Left lung (tissue), 10 donors: ENCODE measurements around the gene RAB20. TPM values are rescaled to one million over a fixed set of nuclear protein-coding genes. Genes with fewer than 3 reads are reported as not detected.

Source experiments
- ATAC-seq: fragments of 200-7000 bp; cut with Tn5 transposase; one replicate; pipeline ENCODE4 v1.9.1; 2020; ENCODE audit warnings: moderate library complexity
- DNase-seq, 4 donors: peaks; one replicate each; pipeline ENCODE4 v3.0.0-alpha.2; 2013 to 2020
- H3K27ac ChIP-seq, 2 donors: fragments of 200-600 bp; sonication (generic) in 1 of 2; one replicate each; pipeline versions ENCODE4 v1.5.0 to v1.8.0; 2020 to 2021
- H3K27me3 ChIP-seq, 2 donors: fragments of 200-600 bp; sonication (generic) in 1 of 2; one replicate each; pipeline versions ENCODE4 v1.5.0 to v1.8.0; 2020 to 2021
- H3K36me3 ChIP-seq, 2 donors: fragments of 200-600 bp; sonication (generic) in 1 of 2; one replicate each; pipeline versions ENCODE4 v1.5.0 to v1.8.0; 2020 to 2021
- H3K4me1 ChIP-seq, 2 donors: fragments of 200-600 bp; one replicate each; pipeline ENCODE4 v1.8.0; 2021
- H3K4me3 ChIP-seq, 2 donors: fragments of 200-600 bp; sonication (generic) in 1 of 2; one replicate each; pipeline versions ENCODE4 v1.5.0 to v1.8.0; 2020 to 2021; ENCODE audit warnings: mild to moderate bottlenecking in 1 of 2
- H3K9me3 ChIP-seq, 2 donors: fragments of 200-600 bp; sonication (generic) in 1 of 2; one replicate each; pipeline versions ENCODE4 v1.5.0 to v1.8.0; 2020 to 2021
- CTCF ChIP-seq, 2 donors: fragments of 200-600 bp; sonication (generic) in 1 of 2; IDR thresholded peaks; one replicate each; pipeline versions ENCODE4 v1.5.0 to v1.8.0; 2021; ENCODE audit warnings: antibody characterized with exemption in 2 of 2
- intact Hi-C, 2 donors: fragments of 100-400 bp; cut with DNase I; formaldehyde crosslinking; loops; one replicate each; pipeline versions ENCODE4 v1.11.2 to v1.14.2; 2022
- polyA plus RNA-seq, 6 donors: library from polyadenylated mRNA; unstranded; fragments of 120-200 nt; gene quantifications; one replicate each; pipeline ENCODE4 v1.2.1, GENCODE V29; 2013; ENCODE audit not compliant: insufficient read length in 6 of 6
- total RNA-seq, 2 donors: library from RNA; stranded (reverse); fragmentation: NEBNext Ultra II Directional; extraction: Animal tissue kit (Norgen Biotek cat#: 25700); gene quantifications; one replicate each; pipeline ENCODE4 v1.2.1, GENCODE V29; 2021
- donor health status: DM: no; HTN: yes; CAD: no.
- donor health status: DM: no; HTN: no; CAD: no.

RAB20 gene
- total and polyA plus RNA-seq, 8 donors, result 20.1 to 42.4 (median 21.3) TPM

DNA sequence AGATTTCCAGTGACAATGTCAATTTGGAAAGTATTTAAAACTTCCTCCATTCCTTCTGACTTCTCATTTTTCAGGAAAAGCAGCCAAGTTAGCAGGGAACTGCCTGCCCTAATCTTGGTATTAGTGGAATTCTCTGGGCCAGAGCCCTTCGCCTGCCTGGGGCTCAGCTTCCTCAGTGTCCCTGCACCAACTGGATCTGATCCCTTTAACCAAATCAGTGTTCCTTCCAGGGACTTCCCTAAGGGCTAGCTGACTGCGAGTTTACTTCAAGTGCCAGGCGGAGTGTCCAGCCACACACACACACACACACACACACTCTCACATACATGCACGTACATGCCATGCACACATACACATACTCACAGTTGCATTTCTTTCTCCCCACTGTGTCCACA, 20.0 kb downstream of the RAB20 start:
- H3K27ac ChIP-seq, result peak overlapping the region; percentile 60 to 61
- no peak for TF ChIP-seq CTCF (IDR thresholded peaks at IDR 0.05)
- DNase-seq (peak in 1 of 4 donors; percentile 27), ATAC-seq (peak; percentile 51)
- no peak overlapping the region for H3K4me3 ChIP-seq
- H3K36me3 ChIP-seq, result peaks cover 0 to 8% of the 10 kb centered on the region in 2 donors
- H3K27me3 ChIP-seq, result no peaks in the 10 kb centered on the region
- peaks cover 23 to 75% of the 10 kb centered on the region in 2 donors for H3K4me1 ChIP-seq
- intact Hi-C loops, result no loop called here
- H3K9me3 ChIP-seq, result no peaks in the 10 kb centered on the region

GRCh38 chr13:110540871-110541525, 20.5 kb downstream of the RAB20 start:
- H3K36me3 ChIP-seq, result peaks cover 0 to 8% of the 10 kb centered on the region in 2 donors
- no peak for TF ChIP-seq CTCF (IDR thresholded peaks at IDR 0.05)
- ATAC-seq (peak; percentile 46), DNase-seq (peak in 1 of 4 donors; percentile 60)
- H3K27ac ChIP-seq, result peak overlapping the region; percentile 60 to 61
- no peak overlapping the region for H3K4me3 ChIP-seq
- peaks cover 22 to 73% of the 10 kb centered on the region in 2 donors for H3K4me1 ChIP-seq
- no peaks in the 10 kb centered on the region for H3K9me3 ChIP-seq
- intact Hi-C loops, result no loop called here
- no peaks in the 10 kb centered on the region for H3K27me3 ChIP-seq

DNA sequence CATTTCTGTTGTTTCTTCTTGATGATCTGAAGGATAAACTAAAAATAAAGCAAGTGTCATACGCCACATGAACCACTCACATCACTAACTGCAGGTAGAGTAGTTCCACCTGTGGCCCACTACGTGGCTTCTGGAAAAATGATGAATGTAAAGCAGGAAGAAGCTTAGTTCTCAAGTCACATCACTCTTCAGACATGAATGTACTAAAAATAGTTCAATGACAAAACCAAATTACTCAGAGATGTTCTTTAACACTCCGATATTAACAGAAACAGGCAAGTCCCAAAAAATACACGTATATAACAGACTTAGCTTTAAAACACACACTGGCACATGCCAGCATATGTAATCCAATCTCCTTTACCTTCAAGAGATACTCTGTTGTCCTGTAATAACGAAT, 21.6 kb downstream of the RAB20 start:
- Histone ChIP-seq H3K4me1 (peaks cover 22 to 75% of the 10 kb centered on the region in 2 donors), H3K36me3 (peaks cover 0 to 13% of the 10 kb centered on the region in 2 donors), H3K27ac (no peak overlapping the region), H3K9me3 (no peaks in the 10 kb centered on the region), H3K4me3 (no peak overlapping the region), H3K27me3 (no peaks in the 10 kb centered on the region)
- no peak for DNase-seq
- TF ChIP-seq CTCF (IDR thresholded peaks at IDR 0.05), result no peak
- intact Hi-C loops, result no loop called here
- no peak for ATAC-seq

- intact Hi-C loops, result no loop called here
- Histone ChIP-seq H3K9me3 (no peaks in the 10 kb centered on the region), H3K36me3 (peaks cover 0 to 13% of the 10 kb centered on the region in 2 donors), H3K4me1 (peaks cover 22 to 88% of the 10 kb centered on the region in 2 donors), H3K27ac (peak overlapping the region in 1 of 2 donors; percentile 81), H3K27me3 (no peaks in the 10 kb centered on the region), H3K4me3 (no peak overlapping the region)
- ATAC-seq (peak; percentile 24), DNase-seq (peak in 1 of 4 donors; percentile 45)
- TF ChIP-seq CTCF (IDR thresholded peaks at IDR 0.05), result no peak
Observed at GRCh38 chr13:110538632-110539031, 22.9 kb downstream of the RAB20 start.

- peak; percentile 75 for ATAC-seq
- Histone ChIP-seq H3K27me3 (no peaks in the 10 kb centered on the region), H3K36me3 (peaks cover 0 to 4% of the 10 kb centered on the region in 2 donors), H3K27ac (peak overlapping the region; percentile 27 to 82), H3K9me3 (no peaks in the 10 kb centered on the region), H3K4me1 (peaks cover 10 to 97% of the 10 kb centered on the region in 2 donors), H3K4me3 (no peak overlapping the region)
- no peak for TF ChIP-seq CTCF (IDR thresholded peaks at IDR 0.05)
- intact Hi-C loops, result no loop called here
- DNase-seq, result peak in 3 of 4 donors; percentile 30 to 85 (median 85)
Observed at GRCh38 chr13:110536006-110536693, 25.4 kb downstream of the RAB20 start.
